GM11168 (cell line): Measurements from ENCODE around the gene PLA2G4E.

Experiments
- in situ Hi-C: fragments of 300-500 bp; cut with MboI; formaldehyde crosslinking; loops from one replicate; pipeline ENCODE4 v1.12.0; 2022; ENCODE audit warnings: low sequenced_read_pairs; ENCODE audit not compliant: unreplicated experiment

The PLA2G4E gene

DNA sequence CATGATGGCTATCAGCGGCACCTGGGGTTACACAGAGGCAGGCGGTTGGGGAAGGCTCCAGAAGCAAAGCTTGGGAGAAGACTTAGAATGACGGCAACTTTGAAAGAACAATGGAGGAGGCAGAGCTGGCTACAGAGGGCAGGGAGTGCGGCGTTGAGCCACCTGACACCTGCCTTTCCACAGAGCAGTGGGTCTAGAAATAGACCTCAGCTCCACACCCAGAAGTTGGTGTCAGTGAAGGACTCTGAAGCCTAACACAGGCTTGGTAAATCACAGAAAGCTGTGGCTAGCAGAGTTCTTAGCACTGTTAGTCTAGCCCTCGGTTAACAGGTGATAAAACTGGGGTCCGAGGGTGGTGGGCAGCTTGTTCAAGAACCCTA, 25.4 kb downstream of the PLA2G4E start:
- in situ Hi-C loops: no loop called here

DNA sequence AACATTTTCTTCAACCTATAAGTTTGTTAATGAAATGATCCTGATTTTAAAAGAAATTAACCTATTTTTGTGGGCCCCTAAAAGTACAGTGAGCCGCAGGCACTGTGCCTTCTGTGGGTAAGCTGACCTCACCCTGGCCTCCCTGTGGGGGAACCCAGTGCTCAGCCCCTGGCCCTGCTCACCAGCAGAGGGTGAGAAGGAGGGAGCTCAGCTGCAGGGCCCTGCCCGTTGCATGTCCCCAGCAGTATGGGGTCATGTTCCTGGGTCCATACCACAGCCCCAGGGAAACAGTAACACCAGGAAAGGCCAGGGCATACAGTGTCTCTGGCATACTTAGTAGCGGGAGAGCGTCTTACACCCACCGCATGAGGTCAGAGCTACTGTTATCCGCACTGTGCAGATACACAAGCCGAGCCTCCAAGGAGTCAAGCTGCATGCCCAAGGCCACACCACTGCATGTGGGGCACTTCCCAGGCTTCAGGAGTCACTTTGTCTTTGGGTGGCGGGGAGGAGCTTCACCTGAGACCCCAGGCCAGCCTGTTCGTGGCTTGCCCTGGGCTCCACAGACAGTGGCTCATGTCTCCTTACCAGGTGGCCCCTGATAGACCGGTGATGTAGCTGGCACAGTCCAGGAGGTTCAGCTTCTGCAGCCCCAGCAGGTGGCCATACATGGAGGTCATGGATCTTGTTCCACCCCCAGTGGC, 25.9 kb downstream of the PLA2G4E start:
- in situ Hi-C loops: no loop called here

DNA sequence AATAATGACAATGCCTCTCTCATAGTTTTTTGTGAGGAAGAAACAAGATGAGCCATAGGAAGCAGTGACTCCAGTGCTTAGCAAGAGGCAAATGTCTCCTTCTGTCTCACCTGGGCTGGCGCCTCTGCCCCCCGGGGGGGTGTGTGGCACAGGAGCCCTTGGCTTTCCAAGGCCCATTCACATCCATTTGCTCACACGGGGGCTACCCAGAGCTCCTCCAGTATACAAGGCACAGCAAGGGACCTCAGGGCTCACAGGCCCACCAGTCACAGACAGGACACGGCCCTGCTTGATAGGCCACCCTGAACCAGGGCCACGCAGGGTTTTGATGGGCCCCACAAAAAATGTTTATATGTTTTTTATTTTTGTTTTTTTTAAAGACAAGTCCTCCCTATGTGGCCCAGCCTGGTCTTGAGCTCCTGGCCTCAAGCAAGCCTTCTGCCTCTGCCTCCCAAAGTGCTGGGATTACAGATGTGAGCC, 26.6 kb downstream of the PLA2G4E start:
- in situ Hi-C loops: no loop called here

GRCh38 chr15:41993472-41994170, 27.2 kb downstream of the PLA2G4E start:
- in situ Hi-C loops: no loop called here

DNA sequence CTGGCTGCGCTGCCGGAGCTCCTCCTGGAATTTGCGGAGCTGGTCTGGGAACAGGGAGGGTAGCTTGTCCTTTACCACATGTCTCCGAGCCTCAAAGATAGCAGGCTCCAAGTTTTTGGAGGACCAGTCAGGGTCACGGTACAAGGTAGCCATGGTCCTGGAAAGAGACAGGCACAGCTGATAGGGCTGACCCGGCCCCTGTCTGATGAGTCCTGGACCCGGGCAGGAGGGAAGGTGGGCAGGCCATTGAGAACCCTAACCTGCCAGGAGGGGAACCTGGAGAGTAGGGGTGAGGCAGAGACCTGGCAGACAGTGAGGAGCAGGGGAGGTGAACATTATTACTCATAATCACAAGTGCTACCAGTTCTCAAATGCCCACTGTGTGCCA, 28.0 kb downstream of the PLA2G4E start:
- in situ Hi-C loops: no loop called here

- in situ Hi-C loops: no loop called here
These were observed 28.6 kb downstream of the PLA2G4E start for GRCh38 chr15:41992151-41992802.

DNA sequence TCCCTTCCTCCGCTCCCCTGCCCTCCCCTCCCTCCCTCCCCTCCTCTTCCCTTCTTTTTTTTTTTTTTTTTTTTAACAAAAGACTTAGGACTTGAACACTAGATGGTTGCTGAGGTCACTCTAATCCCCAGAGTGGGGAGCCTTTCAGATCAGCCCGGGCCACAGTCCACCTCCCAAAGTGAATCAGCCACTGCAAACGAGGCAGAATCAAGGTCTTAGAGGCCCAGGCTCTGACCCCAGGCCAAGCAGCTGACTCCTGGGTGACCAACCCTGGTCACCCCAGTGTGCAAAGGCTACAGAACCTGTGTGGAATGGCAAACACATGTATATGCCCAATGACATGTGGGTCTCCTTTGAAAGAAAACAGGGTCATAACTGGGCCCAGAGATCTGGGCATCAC, 30.2 kb downstream of the PLA2G4E start:
- in situ Hi-C loops: no loop called here

GRCh38 chr15:41990243-41990605, 30.6 kb downstream of the PLA2G4E start:
- in situ Hi-C loops: no loop called here

DNA sequence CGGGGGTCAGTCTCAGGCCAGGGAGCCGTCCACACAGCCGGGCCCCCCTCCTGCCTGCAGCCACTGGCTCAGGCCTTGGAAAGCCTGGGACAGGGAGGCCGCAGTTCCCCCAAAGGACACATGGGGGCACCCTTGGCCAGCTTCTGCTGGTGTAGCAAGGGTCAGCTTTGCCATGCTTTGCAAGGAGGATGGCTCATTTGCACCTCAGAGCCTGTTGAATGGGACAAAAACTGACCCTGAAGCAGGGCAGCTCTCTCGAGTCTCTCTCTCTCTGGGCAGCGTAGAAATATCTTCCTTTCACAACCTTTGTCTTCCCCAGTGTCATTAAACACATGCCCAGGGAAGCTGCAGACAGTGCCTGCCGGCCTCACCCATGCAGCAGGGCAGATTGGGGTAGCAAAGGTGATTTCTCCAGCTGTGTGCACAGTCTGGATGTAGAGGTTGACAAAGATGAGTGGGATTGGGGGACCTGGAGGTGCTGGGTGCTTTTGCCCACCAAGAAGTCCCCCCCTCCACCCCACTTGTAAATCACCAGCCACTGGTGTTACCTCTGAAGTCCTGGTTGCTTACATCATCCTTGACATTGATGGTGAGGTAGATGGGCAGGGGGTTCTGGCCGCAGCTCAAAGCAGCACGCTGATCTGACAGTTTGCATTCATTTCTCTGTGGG, 31.1 kb downstream of the PLA2G4E start:
- in situ Hi-C loops: loop anchor here (5.0 kb wide), 1 partner anchor 73 kb away; no protein-coding TSS in a partner anchor

DNA sequence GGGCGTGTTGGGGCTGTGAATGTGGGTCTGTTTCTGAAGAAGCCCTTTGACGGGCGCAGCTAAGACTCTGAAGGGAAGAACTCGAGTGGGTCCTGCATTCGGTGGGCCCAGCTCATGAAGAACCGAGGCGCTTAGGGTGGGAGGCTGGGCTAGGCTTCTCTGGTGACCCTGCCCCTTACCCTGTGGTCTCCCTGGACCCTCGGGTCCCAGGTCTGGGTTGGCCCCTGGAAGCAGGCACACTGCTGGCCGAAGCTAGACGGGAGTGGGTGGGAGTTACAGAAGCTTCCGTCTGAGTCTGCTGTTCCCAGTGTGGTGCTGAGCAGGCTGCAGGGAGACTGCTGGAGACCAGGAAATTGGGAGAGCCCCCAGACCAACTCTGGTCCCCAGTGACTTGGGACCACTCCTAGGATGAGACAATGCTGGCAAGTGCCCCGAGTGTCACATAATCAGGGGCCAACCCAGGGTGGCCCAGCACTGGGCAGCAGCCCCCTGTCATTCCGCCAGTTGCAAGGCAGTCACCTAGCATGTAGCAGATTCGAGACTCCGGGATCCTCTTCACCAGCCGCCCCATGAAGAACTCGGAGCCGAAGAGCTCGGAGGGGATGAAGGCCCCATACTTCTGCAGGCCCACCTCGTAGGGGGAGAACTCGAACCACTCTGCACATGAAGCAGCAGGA, 31.8 kb downstream of the PLA2G4E start:
- in situ Hi-C loops: loop anchor here (5.0 kb wide), 1 partner anchor 73 kb away; no protein-coding TSS in a partner anchor

GRCh38 chr15:41987925-41988275, 32.9 kb downstream of the PLA2G4E start:
- in situ Hi-C loops: loop anchor here (5.0 kb wide), 1 partner anchor 74 kb away; no protein-coding TSS in a partner anchor

DNA sequence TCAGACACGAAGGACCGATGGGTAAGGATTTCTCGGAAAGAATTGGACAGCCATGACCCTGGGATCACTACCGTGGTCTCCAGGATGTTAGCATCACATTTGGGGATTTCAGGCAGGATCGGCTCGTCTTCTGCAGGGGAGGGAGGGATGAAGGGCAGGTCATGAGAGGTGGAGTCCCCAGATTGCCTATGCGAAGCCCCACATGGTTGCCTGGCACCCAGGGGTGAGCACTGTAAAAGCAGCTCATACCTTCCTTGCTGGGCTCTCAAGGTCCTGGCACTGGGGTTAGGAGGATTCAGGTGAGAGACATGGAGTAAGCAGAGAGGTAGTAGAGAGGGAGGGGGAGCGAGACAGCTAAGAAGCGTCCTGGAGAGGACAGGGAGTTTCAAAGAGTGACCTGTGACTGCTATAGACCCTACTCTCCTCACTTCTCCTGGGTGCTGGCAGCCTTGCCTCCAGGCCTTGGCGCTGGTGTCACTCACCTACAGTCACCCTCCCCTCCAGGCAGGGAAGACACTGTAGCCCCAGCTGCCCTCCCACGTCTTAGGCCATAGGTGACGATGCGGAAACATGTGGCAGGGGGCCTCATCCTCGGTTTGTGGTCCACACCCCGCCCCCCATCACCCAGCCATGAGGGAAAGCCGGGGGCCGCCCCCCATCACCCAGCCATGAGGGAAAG, 33.5 kb downstream of the PLA2G4E start:
- in situ Hi-C loops: loop anchor here (5.0 kb wide), 1 partner anchor 75 kb away; no protein-coding TSS in a partner anchor

- in situ Hi-C loops: loop anchor here (5.0 kb wide), 1 partner anchor 77 kb away; no protein-coding TSS in a partner anchor
These were observed 35.3 kb downstream of the PLA2G4E start for GRCh38 chr15:41985236-41986160.

DNA sequence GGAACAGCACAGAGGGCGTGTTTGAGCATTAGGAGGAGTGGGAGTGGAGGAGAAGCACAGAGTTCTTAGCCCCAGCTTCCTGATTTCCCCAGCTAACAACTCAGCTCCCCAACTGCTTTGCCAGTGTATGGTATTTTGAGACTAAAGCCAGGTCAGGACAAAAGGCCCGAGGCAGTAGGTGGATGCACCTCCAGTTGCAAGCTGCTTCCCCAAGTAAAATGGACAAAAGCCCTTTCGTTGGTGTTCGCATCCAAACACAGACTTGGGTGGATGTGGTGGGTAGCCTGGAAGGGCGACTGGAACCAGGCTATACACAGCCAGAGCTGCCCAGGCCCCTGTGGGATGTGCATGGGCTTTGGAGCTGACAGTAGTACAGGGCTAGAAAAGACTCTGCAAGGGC, 36.2 kb downstream of the PLA2G4E start:
- in situ Hi-C loops: loop anchor here (5.0 kb wide), 1 partner anchor 78 kb away; no protein-coding TSS in a partner anchor

DNA sequence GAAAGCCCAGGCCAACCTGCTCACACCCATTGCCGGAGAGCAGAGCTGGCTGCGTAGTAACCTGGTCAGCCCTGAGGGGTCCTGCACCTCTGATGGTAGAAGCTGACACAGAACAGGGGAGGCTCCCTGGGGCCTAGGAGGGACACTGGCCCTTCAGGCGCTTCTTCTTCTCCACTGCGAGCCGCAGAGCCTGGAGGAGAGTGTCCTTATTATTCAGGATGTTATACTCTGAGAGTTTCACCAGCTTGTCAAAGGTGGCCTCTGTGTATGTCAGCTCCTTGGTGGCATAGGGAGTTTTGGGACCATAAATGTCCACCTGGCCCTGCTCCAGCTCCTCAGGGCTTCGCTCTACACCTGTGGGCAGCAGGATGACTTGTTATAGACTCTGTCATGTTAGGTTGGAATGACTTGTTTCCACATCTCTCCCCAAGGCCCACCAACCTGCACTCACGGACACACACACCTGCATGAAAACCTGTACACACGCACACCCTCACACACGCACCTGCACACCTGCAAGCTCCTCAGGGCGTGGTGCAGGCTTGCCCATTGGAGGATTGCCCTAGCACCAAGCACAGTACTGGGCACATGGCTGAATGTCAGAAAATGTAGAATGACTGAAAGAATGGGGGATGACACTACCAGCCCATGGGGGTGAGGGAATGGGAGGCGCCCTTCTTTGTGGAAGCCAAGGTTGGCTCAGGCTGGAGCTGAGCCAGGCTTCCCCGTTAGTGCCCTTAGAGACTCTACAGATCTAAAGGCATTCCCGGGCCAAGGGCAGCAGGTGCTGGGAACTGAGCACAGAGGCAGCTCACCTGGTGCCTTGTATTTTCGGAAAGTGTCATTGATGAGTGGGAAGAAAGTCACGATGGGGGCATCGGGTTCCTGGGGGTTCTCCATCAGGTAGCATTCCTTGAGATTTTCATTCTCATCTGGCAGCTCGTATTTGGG, 36.9 kb downstream of the PLA2G4E start:
- in situ Hi-C loops: no loop called here

DNA sequence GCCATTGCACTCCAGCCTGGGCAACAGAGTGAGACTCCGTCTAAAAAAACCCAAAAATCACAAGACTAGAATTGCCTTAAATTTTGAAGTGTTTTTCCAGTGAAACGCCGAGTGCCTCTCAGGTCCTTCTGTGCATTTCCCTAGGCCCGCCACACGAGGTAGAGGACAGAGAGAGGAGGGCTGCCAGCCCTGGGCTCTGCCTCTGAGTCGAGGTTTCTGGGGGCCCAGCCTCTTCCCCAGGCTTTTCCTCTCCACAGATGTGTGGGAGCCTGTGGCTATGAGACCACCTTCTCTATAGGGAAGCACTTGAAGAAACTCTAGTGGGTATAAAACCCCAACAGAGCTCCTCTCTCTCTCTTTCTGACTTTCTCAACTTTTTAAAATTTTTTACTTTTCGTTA, 37.6 kb downstream of the PLA2G4E start:
- in situ Hi-C loops: no loop called here
